Left ventricle myocardium inferior (tissue), 1 donor: ENCODE measurements around the gene G6PC2. TPM values are rescaled to one million over a fixed set of nuclear protein-coding genes. Genes with fewer than 3 reads are reported as not detected.
"Not testable (repeated sequence)": the region's sequence is repeated elsewhere in the genome, so short reads cannot be mapped to it uniquely, and the experiment has no call there.

ENCODE experiments used
- DNase-seq: peaks from one replicate; pipeline ENCODE4 v3.0.0-alpha.2; 2020
- H3K27ac ChIP-seq: fragments of 200-600 bp; replicated peaks from 2 replicates; pipeline ENCODE4 v1.8.0; 2021
- H3K27me3 ChIP-seq: fragments of 200-600 bp; 2 replicates; pipeline ENCODE4 v1.8.0; 2021; ENCODE audit warnings: low read depth
- H3K36me3 ChIP-seq: fragments of 200-600 bp; 2 replicates; pipeline ENCODE4 v1.8.0; 2021
- H3K4me1 ChIP-seq: fragments of 200-600 bp; 2 replicates; pipeline ENCODE4 v1.8.0; 2021
- H3K4me3 ChIP-seq: fragments of 200-600 bp; 2 replicates; pipeline ENCODE4 v1.8.0; 2021; ENCODE audit warnings: mild to moderate bottlenecking, moderate library complexity
- H3K9me3 ChIP-seq: fragments of 200-600 bp; replicated peaks from 2 replicates; pipeline ENCODE4 v1.8.0; 2021
- CTCF ChIP-seq: fragments of 200-600 bp; IDR thresholded peaks from 2 replicates; pipeline ENCODE4 v1.8.0; 2021; ENCODE audit warnings: antibody characterized with exemption, mild to moderate bottlenecking, borderline replicate concordance
- intact Hi-C: fragments of 100-400 bp; cut with micrococcal nuclease; formaldehyde crosslinking; loops from one replicate; pipeline ENCODE4 v1.11.0; 2022
- total RNA-seq: library from RNA; stranded (reverse); fragmentation: NEBNext Ultra II Directional; extraction: Animal tissue kit (Norgen Biotek cat#: 25700); gene quantifications from one replicate; pipeline ENCODE4 v1.2.1, GENCODE V29; 2021
- donor health status: DM: no; HTN: yes; CAD: no; lungs with severe emphysema.

Gene G6PC2
- total RNA-seq, 1 donor from 2014 or later: not detected

GRCh38 chr2:168855601-168856000, 45.5 kb upstream of the G6PC2 start:
- intact Hi-C loops: no loop called here
- TF ChIP-seq CTCF: no peak
- Histone ChIP-seq H3K4me3 (no peak overlapping the region), H3K4me1 (peaks cover 8% of the 10 kb centered on the region), H3K36me3 (peaks cover 59% of the 10 kb centered on the region), H3K27me3 (no peaks in the 10 kb centered on the region), H3K9me3 (no peaks in the 10 kb centered on the region), H3K27ac (no peak overlapping the region)
- no peak for DNase-seq

GRCh38 chr2:168858146-168858545, 42.9 kb upstream of the G6PC2 start:
- H3K36me3 ChIP-seq: peaks cover 67% of the 10 kb centered on the region
- peaks cover 8% of the 10 kb centered on the region for H3K4me1 ChIP-seq
- no peak overlapping the region for H3K27ac ChIP-seq
- intact Hi-C loops: no loop called here
- H3K27me3 ChIP-seq: no peaks in the 10 kb centered on the region
- DNase-seq: no peak
- TF ChIP-seq CTCF: no peak
- H3K9me3 ChIP-seq: no peaks in the 10 kb centered on the region
- H3K4me3 ChIP-seq: no peak overlapping the region

- H3K4me1 ChIP-seq, DNase-seq, H3K4me3 ChIP-seq, intact Hi-C loops, H3K27me3 ChIP-seq, H3K27ac ChIP-seq: not testable (repeated sequence)
- peaks cover 18% of the 10 kb centered on the region for H3K9me3 ChIP-seq
- peaks cover 33% of the 10 kb centered on the region for H3K36me3 ChIP-seq
Observed at GRCh38 chr2:168867164-168867563, 33.9 kb upstream of the G6PC2 start.

- H3K27ac ChIP-seq, intact Hi-C loops, H3K36me3 ChIP-seq, H3K4me3 ChIP-seq, H3K27me3 ChIP-seq, H3K4me1 ChIP-seq, DNase-seq: not testable (repeated sequence)
- peaks cover 11% of the 10 kb centered on the region for H3K9me3 ChIP-seq
Observed at GRCh38 chr2:168870369-168870768, 30.7 kb upstream of the G6PC2 start.

- DNase-seq, H3K27ac ChIP-seq, H3K27me3 ChIP-seq, H3K4me3 ChIP-seq, intact Hi-C loops, H3K36me3 ChIP-seq, H3K4me1 ChIP-seq: not testable (repeated sequence)
- H3K9me3 ChIP-seq: peaks cover 11% of the 10 kb centered on the region
Observed at GRCh38 chr2:168870824-168871223, 30.3 kb upstream of the G6PC2 start.

GRCh38 chr2:168874368-168875054, 26.6 kb upstream of the G6PC2 start:
- no peak overlapping the region for H3K4me3 ChIP-seq
- H3K27ac ChIP-seq: no peak overlapping the region
- no peak for TF ChIP-seq CTCF
- DNase-seq: no peak
- no peaks in the 10 kb centered on the region for H3K27me3 ChIP-seq
- H3K4me1 ChIP-seq: no peaks in the 10 kb centered on the region
- H3K9me3 ChIP-seq: peaks cover 4% of the 10 kb centered on the region
- no peaks in the 10 kb centered on the region for H3K36me3 ChIP-seq
- intact Hi-C loops: no loop called here

GRCh38 chr2:168882163-168882562, 18.9 kb upstream of the G6PC2 start:
- H3K27ac ChIP-seq, DNase-seq, H3K4me3 ChIP-seq, H3K36me3 ChIP-seq, H3K9me3 ChIP-seq, H3K27me3 ChIP-seq, intact Hi-C loops, H3K4me1 ChIP-seq: not testable (repeated sequence)

GRCh38 chr2:168884975-168885374, 16.1 kb upstream of the G6PC2 start:
- Histone ChIP-seq H3K27me3 (no peaks in the 10 kb centered on the region), H3K36me3 (no peaks in the 10 kb centered on the region), H3K9me3 (no peaks in the 10 kb centered on the region), H3K27ac (no peak overlapping the region), H3K4me3 (no peak overlapping the region), H3K4me1 (peaks cover 5% of the 10 kb centered on the region)
- no peak for DNase-seq
- no peak for TF ChIP-seq CTCF
- intact Hi-C loops: no loop called here
